H1 (cell line): ENCODE results near the gene PRPF4.

Experiments used
- ATF3 ChIP-seq: IDR thresholded peaks from 2 replicates; pipeline ENCODE4 v1.6.1; 2011; ENCODE audit warnings: low read depth, mild to moderate bottlenecking, low read length; ENCODE audit not compliant: insufficient read depth
- CTCF ChIP-seq, 3 experiments: IDR thresholded peaks; 1 replicate in 2 of 3; 2 replicates in 1 of 3; pipeline versions ENCODE4 v1.5.1 to v1.6.1; 2011; ENCODE audit warnings: low read length in 3 of 3, mild to moderate bottlenecking in 3 of 3, inconsistent platforms in 2 of 3, low read depth in 1 of 3, moderate library complexity in 1 of 3; ENCODE audit not compliant: insufficient read depth in 1 of 3; ENCODE audit errors: control extremely low read depth in 1 of 3
- EZH2 ChIP-seq: fragments of 200-600 bp; sonication (generic); IDR thresholded peaks from 2 replicates; pipeline ENCODE4 v1.7.1; 2012; ENCODE audit warnings: low read depth, mild to moderate bottlenecking, moderate library complexity, low read length, inconsistent platforms; ENCODE audit not compliant: severe bottlenecking
- KDM5A ChIP-seq: fragments of 200-600 bp; IDR thresholded peaks from 2 replicates; pipeline ENCODE4 v1.7.1; 2012; ENCODE audit warnings: mild to moderate bottlenecking, low read length, inconsistent platforms, mixed read lengths
- MAX ChIP-seq: IDR thresholded peaks from 2 replicates; pipeline ENCODE4 v1.6.1; 2012; ENCODE audit warnings: inconsistent platforms
- NRF1 ChIP-seq: IDR thresholded peaks from 2 replicates; pipeline ENCODE4 v1.6.1; 2011; ENCODE audit warnings: mild to moderate bottlenecking, low read depth, low read length, improper control_type of control experiment
- SRF ChIP-seq: IDR thresholded peaks from 2 replicates; pipeline ENCODE4 v1.6.1; 2011; ENCODE audit warnings: mild to moderate bottlenecking, low read depth, low read length, moderate library complexity

- TF ChIP-seq EZH2 (no peak), MAX (no peak), CTCF (IDR thresholded peaks at IDR 0.05; ENCODE audit: control extremely low read depth in 1 of 3, insufficient read depth in 1 of 3, low read depth in 1 of 3, low read length in 3 of 3) (no peak), ATF3 (no peak), SRF (no peak), KDM5A (no peak), NRF1 (no peak)
Measured at GRCh38 chr9:113267911-113268566, 7.4 kb upstream of the PRPF4 start.
